Suppressor macrophage treated with lipopolysaccharide for 4 hours (primary cell): ENCODE data around the gene SNX8.

Experiments
- DNase-seq: peaks from one replicate; pipeline ENCODE4 v3.0.0-alpha.2; 2020

The SNX8 gene

DNA sequence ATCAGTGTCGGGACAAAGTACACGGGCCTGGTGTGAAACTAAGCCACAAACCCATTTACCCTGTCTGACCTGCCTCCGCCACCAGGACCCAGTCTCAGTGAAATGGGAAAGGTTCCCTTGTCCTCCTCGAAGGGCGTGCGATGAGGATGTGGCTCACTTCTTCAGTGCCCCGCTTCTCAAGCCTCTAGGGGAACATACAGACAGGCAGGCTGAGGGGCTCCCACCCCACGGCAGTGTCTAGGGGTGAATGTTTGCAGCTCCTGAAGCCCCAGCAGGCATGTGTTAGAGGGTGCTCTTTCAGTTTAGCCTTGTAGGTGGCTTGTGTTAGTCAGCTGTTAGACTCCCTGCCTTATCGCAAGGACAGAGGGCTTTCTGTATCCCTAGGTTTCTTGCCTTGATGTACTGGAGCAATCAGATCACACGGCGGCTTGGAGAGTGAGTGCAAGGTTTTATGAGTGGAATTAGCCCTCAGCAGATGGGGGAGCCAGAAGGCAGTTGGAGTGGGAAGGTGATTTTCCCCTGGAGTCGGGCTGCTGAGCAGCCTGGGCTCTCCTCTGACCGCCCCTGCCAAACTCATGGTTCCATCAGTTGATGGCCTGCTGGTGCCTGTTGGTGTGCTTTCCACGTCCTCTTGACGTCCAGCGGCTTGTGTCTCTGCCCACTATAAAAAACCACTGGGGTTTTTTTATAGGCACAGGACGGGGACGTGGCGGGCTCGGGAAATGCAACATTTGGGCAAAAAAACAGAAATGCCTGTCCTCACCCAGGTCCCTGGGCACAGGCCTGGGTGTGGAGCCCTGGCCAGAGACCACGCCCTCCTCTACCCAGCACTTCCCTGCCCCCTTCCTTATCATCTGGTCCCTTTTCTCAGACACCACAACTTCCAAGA is 71.5 kb downstream of the SNX8 start:
- DNase-seq = no peak

DNA sequence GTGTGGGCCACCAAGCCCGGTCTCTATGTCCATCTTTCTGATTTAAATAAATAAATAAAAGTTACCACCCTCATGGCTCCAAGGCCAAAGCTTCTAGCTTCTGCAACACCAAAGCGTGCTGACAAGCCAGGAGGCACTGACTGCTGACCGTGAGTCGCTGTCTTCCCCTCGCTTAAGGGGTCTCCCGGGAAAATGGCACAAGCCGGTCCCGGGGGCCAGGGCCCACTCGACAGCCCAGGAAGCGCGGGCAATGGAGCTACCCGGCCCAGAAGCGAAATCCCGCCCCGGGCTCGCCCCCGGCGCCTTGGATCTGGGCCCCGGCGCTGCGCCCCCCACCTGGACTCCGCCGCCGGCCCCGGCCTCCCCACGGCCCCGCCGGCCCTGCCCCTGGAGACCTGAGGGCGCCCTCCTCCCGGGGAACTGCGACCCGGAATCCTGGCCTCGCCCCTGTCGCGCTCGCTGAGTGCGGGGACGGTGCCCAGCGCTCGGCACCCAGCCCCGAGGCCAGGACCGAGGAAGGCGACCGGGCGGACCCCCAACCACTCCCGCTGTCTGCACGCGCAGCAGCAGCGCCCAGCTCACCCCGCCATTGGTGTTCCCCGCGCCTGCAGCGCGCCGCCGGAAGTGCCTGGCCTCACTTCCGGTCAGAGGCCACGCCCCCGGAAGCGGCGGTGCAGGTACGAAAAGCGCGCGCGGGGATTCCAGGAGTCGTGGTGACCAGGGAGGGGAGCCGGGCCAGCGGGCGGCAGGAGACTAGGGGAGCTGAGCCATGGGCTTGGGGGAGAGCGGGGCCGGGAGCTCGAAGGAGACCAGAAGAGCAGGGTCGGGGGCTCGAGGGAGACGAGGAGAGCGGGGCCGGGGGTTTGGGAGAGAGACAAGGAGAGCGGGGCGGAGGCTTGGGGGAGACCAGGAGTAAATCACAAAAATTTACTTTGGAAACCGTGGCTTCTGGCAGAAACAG is 72.4 kb downstream of the SNX8 start, which contains the start of the genes MRM2 and NUDT1:
Gene MRM2, minus strand, starts transcription at position 626 of the 961 bp plus-strand sequence. Its CDS starts 36 bp downstream, at position 590.
Gene NUDT1, plus strand, starts transcription at position 647 of the 961 bp plus-strand sequence. CDS start 2,349 bp downstream, outside the sequence.
- DNase-seq = peak; percentile 90

DNA sequence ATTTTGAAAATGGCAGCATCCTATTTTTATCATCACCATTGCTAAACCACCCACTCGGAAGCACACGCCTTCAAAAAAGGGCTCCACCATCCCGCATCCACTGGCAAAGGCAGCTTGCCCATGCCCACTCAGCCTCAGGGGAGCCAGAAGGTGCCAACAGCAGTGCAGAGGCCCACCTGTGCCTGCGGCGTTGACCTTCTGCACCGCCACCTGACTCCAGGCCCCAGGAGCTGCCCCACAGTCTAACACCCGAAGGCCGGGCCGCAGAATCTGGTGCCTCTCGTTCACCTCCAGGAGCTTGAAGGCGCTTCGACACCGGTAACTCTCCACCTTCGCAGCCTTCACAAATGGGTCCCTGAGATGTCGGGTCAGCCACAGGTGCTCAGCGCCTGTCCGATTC is 75.0 kb downstream of the SNX8 start:
- DNase-seq = no peak

DNA sequence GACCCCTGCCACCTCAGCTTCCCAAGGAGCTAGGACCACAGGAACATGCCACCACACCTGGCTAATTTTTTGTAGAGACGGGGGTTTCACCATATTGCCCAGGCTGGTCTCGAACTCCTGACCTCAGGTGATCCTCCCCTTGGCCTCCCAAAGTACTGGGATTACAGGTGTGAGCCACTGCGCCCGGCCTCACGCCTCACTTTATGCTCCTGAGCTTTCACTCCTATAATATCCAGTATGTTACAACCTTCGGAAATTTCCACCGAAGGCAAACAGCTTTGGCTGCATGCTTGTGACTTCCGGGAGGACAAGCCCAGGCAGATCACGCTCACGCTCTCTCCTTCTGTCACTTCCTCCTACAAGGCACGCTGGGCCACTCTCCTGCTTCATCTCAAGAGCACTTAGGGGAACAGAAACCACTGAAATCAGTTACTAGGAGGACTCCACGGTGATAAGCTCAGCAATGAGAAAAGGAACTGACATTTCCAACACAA is 77.1 kb downstream of the SNX8 start:
- DNase-seq = peak; percentile 96

DNA sequence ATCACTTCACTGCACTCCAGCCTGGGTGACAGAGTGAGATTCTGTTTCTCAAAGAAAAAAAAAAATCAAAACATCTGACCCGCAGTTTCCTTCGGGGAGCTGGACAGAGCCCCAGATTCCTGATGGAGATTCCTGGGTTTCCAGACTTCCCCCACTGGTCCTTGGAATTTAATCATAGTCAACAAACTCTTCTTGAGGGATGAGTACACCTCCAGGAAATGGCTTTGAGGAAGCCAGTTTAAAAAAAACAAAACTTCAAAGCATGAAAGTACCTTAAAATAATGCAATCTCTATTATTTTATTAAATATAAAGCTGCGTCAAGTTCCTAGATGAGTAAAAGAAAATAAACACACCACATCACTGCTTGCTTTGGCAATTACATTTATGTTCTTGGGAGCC is 80.3 kb downstream of the SNX8 start:
- no peak for DNase-seq

DNA sequence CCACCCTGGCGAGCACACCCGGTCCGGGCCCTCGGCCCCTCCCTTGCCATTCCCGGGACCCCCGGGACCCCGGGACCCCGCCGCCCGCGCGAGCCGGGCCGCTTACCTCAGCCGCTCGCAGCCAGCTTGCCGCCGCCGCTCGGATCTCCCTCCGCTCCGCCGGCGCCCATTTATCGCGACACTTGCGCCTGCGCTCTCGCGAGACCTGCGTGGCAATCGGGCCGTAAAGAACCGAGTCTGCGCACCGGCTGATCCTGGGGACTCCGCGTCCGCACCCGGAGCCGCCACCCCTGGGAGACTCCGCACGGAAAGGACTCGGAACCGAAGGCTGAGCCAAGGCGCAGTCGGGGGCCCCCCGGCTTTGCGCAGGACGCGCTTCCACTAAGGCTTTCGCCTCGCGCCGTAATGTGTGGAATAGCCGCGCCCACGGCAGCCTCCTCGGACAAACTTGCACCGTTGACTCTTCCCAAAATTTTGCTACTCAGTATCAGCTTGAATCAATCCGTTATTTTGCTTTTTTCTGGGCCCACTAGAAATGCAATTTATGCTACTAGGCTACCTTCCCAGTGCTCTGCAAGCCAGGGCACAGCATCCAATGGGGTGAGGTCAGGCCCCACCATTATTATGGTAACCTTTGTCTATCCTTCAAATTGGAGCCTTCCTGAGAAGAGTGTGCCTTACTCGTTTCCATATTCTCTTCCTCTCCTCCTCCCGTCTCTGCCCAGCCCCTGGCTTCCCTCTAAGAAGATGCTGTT is 81.3 kb downstream of the SNX8 start, which contains the start of gene MAD1L1:
Gene MAD1L1, minus strand, starts transcription at position 180 of the 755 bp plus-strand sequence. CDS start 2,812 bp downstream, outside the sequence.
- peak; percentile 95 for DNase-seq

DNA sequence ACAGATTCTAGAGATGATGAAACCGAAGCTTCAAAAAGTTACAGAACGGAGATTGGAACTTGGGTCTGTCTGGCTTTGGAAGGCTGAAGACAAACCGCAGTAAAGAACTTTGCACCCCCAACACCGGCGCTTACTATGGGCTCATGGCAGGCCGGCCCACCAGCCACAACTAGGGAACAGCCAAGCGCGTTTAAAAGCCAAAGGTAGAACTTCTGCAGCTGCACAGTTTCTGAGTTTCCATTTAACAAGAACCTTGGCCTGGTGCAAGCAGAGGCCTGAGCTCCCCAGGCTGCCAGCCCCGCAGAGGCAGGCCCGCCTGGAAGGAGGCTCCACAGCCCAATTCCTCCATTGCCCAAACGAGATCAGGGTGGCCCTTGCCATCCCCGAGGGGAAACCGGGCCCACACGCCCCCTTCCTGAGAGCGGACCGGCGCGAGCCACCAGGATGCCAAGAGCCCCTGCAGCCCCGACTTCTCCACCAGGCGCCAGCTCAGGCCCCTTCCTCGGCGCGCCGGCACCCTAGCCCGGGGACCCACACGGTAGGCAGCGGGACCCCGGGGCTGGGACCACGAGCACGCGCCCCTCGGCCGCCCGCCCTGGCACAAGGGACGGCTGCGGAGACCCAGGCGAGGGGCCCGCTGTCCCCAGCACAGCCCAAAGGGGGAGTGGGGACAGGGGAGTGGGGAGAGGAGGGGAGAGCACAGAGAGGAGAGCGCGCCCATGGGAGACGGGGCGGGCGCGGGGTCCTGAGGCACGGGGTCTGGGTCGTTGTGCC is 82.1 kb downstream of the SNX8 start:
- peak; percentile 29 for DNase-seq

DNA sequence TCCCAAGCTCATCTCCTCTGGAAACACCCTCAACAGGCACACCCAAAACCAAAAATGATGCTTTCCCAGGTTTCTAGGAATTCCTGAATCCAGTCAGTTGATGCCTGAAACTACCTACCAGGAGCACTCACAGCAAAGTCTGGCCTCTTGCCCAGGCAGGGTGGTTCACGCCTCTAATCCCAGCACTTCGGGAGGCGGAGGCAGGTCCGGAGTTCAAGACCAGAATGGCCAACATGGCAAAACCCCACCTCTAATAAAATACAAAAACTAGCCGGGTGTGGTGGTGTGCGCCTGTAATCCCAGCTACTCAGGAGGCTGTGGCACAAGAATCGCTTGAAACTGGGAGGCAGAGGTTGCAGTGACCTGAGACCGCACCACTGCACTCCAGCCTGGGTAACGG is 83.4 kb downstream of the SNX8 start:
- no peak for DNase-seq

DNA sequence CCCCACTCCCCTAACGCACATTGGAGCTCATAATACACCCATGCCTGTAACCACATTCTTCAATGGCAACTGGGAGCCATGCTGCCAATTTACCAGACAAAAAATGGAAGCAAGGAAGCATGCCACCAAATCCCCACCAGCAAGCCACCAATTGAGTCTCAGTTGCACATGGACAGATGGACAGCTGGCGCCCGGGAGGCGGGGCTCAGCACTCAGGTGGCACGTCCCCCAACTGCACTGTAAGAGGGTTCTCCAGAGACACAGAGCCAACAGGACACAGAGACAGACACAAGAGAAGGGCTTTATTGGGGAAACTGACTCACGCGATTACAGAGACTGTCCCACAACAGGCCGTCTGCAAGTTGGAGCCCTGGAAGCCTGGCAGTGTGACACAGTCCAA is 84.0 kb downstream of the SNX8 start:
- no peak for DNase-seq

DNA sequence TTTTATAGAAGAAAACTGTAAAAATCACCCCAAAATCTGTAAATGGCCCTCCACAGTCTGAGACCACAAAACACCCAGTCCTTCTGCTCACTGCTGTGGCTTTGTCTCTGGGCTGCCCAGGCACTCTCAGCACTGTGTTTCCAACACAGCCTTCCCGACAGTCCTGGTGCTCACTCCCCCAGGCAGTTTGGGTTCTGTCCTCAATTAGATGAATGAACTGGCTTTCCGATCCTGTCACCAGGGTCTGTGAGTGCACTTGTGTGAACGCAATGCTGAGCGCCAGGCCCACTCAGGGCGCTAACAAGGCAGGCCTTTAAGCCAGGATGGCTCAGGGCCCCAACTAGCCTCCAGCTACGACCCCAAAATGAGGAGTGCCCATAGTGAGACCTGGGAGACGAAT is 84.8 kb downstream of the SNX8 start:
- DNase-seq = no peak

DNA sequence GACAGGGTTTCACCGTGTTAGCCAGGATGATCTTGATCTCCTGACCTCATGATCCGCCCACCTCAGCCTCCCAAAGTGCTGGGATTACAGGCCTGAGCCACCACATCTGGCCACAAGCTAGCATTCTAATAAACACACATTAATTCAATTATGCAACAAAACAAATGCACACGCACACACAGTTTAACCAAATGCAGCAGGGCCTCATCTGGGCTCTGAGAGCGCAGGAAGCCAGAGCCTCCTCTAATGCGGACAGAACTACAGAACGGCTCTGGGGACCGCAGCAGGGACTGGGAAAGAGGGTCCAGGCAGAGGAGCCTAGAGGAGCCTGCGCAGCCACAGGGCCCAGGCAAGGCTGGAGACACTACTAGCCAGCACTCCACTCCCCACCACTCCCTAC is 85.3 kb downstream of the SNX8 start:
- DNase-seq = no peak

DNA sequence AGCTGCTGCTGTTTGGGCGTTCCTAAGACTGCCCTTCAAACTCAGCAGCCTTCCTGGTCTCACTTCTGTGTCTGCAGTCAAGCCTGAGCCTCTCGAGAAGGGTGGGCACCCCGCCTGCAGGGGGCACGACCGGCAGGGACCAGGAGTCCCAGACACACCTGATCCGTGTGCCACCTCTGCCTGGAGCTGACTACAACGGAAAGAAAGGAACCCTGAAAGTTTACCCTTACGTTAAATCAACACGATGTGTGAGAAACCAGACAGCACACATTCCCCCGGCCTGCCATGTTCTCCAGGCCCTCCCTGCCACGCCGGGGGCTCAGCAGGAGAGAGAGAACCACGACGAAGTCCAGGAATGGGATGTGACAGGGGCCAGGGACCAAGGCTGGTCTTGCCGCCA is 86.5 kb downstream of the SNX8 start:
- no peak for DNase-seq

DNA sequence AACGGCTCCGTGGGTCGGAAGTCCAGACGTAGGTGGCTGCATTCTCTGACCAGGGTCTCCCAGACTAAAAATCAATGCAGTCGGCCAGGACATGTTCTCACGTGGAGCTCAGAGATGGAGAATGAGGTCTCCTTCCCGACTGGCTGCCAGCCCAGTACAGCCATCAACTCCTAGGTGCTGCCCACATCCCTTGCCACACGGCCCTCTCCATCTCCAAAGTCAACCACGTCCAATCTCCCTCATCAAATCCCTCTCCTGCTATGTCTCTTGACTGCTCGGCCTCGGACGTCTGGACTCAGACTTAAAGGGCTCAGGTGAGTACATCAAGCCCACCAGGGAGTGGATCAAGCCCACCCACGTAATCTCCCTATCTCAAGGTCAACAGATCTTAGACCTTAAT is 88.4 kb downstream of the SNX8 start:
- no peak for DNase-seq

DNA sequence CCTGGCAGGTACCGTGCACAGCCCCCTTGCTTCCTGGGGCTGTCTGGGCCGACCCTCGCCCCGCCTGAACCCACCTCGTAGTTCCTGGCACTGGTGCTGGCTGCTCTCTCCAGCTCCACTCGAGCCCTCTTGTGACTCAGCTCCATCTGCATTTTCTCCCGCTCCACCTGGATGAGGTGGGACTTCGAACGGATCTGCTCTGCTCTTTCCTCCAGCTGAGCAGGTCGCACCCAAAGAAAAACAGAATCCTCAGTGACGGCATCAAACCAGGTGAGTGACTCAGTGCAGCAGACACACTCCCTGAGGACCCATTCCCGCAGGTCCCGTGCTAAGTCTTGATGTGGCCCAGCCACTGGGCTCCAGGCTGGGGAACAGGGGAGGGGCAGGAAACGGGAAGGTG is 88.9 kb downstream of the SNX8 start:
- DNase-seq = no peak

DNA sequence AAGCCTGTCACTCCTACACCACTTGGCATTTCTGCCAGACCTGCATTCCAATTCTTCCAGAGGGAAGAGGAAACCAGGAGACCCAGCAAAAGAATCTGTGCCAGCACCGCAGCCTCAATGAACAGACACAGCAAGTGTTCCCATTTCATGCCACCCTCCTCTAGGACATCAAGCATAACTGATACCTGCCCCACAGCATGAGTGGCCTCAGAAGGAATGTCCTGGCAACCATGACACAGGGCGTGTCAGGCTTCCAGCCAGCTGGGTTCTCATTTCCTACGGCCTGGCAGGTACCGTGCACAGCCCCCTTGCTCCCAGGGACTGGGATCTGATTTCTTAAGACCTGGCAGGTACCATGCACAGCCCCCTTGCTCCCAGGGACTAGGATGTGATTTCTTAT is 89.3 kb downstream of the SNX8 start:
- DNase-seq = no peak

DNA sequence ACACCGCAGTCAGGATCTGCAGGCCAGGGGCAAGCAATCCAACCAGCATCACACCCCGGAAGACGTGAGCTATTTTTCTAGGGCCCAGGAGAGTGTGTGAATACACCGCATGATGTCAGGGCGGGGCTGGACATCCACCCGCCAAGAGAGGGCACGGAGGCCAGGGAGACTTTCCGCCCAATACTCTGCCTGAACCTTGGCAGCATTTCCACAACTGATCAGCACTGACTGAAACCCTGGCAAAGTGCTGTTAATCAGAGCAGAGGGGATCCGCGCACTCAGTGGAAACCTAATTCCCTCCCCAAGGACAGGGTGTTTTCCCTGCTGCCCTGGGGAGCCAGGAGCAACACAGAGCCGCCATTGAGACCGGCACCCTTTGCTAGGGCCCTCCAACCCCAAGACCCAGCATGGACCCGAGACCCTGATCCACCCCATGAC is 89.7 kb downstream of the SNX8 start:
- DNase-seq = no peak

DNA sequence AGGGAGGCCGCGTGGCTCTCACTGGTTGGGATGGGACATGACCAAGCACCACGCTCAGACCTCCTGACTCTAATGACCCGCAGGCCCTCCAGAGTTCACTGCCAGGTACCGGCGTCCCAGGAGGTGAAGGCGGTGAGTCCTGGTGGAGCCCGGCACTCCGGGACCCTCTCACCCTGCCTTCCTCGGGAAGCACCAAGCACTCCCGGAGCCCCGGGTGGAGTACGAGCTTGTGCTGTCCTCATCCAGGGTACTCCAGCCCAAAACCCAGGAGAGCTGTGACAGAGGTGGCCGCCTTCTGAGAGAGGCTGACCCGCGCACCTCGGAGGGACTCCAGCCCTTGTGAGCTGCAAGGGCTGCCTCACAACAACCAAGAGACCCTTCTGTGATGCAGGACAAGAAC is 90.9 kb downstream of the SNX8 start:
- DNase-seq = no peak

DNA sequence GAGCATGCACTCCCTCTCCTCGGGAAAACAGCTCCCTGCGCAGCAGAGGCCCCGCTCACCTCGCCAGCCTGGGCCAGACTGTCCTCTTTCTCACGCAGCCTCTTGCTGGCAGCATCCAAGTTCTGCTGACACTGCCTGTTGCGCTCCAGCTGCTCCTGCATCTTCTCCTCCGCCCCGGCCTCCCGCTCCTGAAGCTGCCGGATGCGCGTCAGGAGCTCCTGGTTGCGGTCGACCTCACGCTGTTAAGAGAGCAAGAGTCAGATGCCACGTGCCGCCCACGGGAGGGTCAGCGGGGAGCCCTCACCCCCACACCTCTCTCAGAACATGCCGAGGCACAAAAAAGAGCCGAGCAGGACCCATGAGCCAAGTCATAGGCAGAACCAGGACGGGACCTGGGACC is 91.7 kb downstream of the SNX8 start:
- no peak for DNase-seq

DNA sequence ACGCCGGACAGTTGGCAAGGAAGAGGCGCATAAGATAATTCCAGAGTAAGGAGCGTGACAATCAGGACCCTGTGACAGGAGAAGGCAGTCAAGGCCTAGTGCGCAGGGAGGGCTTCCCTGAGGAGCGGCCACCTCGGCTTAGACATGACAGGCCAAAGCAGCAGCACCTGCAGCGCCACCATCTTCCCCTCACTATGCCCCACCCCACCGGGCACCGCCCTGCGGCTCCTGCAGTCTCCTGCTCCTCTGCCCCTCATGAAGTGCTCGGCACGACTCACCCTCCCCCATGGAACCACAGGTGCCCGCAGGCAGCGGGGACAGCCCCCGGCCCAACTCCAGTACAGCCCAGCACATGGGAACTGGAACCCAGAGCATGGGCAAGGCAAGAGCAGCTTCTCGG is 93.3 kb downstream of the SNX8 start:
- DNase-seq = no peak

DNA sequence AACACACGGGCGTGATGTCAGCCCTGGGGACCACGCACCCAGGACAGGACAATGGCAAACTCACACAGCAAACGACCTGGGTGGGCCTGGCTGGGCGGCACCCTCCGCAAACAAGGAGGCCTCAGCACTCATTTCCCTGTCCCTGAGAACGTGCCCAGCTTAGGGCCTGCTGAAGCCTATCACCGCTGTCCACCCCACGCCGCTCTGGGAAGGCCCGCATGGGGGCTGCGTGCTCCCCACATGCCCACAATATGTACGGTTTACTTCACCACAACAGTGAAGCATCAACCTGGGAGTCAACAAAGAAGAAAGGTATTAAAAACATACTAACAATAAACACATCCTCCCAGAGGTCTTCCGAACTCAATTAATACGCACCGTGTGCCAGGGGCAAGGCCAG is 93.7 kb downstream of the SNX8 start:
- DNase-seq = no peak

DNA sequence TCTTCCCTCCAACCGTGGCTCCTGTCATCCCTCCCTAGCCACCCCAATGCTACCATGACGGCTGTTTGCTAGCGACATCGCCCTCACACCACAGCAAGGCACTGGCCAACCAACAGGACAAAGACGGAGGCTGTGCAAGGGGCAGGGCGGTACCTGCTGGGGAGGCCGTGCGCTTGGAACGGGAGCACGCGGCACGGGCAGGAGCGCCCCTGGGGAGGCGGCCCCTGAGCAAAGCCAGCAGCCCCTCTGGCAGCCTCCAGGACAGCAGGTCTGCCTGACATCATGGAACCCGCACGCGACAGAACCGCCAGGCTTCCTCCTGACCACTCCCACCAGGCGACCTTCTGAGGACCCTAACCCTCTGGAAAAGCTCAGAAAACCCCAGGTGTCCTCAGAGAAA is 94.2 kb downstream of the SNX8 start:
- no peak for DNase-seq

DNA sequence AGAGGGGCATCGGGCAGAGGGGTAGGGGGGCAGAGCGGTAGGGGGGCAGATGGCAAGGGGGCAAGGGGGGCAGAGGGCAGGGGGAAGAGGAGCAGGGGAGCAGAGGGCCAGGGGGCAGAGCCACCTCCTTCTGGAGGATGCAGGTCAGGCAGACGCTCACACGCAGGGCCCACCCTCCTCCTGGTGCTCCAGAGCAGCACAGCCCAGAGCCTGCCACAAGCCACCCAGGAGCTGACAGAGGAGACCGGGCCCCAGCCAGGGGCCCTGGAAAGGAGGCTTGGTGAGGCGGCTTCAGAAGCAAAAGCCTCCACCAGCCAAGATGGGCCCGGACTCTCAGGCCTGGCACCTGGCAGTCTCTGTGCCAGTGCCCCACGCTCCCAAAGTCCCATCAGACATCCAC is 94.6 kb downstream of the SNX8 start:
- no peak for DNase-seq
